IMR-90 (cell line): ENCODE results near the gene PDK1. TPM values are rescaled to one million over a fixed set of nuclear protein-coding genes. Genes with fewer than 3 reads are reported as not detected.
A peak's percentile ranks its signal among the peaks of the same experiment; 100 is the strongest.

Experiments used
- ATAC-seq: fragments of 200-7000 bp; cut with Tn5 transposase; 2 replicates; pipeline ENCODE4 v1.9.1; 2020; ENCODE audit warnings: low read depth, mild to moderate bottlenecking, moderate library complexity
- BruUV-seq: library from RNA; stranded (reverse); fragments of 400-500 nt; replicated peaks from 2 replicates; lab custom pipeline; 2021; lab: Mats Ljungman, UMichigan
- CTCF ChIA-PET: fragments of 300-600 bp; formaldehyde crosslinking; extraction: SDS; loops from one replicate; lab custom pipeline; 2021; ENCODE audit warnings: antibody characterized with exemption; lab: Yijun Ruan, JAX
- POLR2A ChIA-PET: fragments of 300-600 bp; sonication (Branson Sonifier 250); formaldehyde crosslinking; loops from one replicate; lab custom pipeline; 2022; ENCODE audit warnings: antibody characterized with exemption; ENCODE audit not compliant: unreplicated experiment; lab: Charles Lee
- DNase-seq: peaks from one replicate; pipeline ENCODE4 v3.0.0; 2013
- H2AFZ ChIP-seq: replicated peaks from 2 replicates; pipeline ENCODE3; 2013; ENCODE audit warnings: low read length, mild to moderate bottlenecking; ENCODE audit not compliant: poor library complexity
- H2AK5ac ChIP-seq: 2 replicates; pipeline ENCODE4 v1.6.1; 2013; ENCODE audit warnings: low read depth, low read length, inconsistent platforms
- H2AK9ac ChIP-seq: replicated peaks from 2 replicates; pipeline ENCODE3; 2013; ENCODE audit warnings: mild to moderate bottlenecking, low read depth, low read length, moderate library complexity; ENCODE audit not compliant: poor library complexity
- H2BK120ac ChIP-seq: 2 replicates; pipeline ENCODE4 v1.6.1; 2013; ENCODE audit warnings: low read depth, low read length, inconsistent platforms
- H2BK15ac ChIP-seq: 3 replicates; pipeline ENCODE4 v1.6.1; 2013; ENCODE audit warnings: low read depth, low read length, inconsistent platforms
- H2BK20ac ChIP-seq: 2 replicates; pipeline ENCODE4 v1.6.1; 2013; ENCODE audit warnings: low read depth, mild to moderate bottlenecking, inconsistent platforms, low read length, moderate library complexity
- H2BK5ac ChIP-seq: 2 replicates; pipeline ENCODE4 v1.6.1; 2013; ENCODE audit warnings: mild to moderate bottlenecking, low read depth, low read length, inconsistent platforms; ENCODE audit not compliant: poor library complexity, severe bottlenecking
- H3K14ac ChIP-seq: replicated peaks from 2 replicates; pipeline ENCODE4 v1.6.1; 2013; ENCODE audit warnings: low read depth, low read length, inconsistent platforms
- H3K18ac ChIP-seq: 2 replicates; pipeline ENCODE4 v1.6.1; 2013; ENCODE audit warnings: low read depth, low read length, control low read depth
- H3K23ac ChIP-seq: 2 replicates; pipeline ENCODE4 v1.6.1; 2013; ENCODE audit warnings: low read depth, low read length, inconsistent platforms
- H3K27ac ChIP-seq: 2 replicates; pipeline ENCODE4 v1.5.1; 2013; ENCODE audit warnings: mild to moderate bottlenecking, control low read depth, low read length; ENCODE audit not compliant: insufficient read depth
- H3K27me3 ChIP-seq: 2 replicates; pipeline ENCODE4 v1.6.1; 2013; ENCODE audit warnings: low read length; ENCODE audit not compliant: control insufficient read depth, insufficient read depth
- H3K36me3 ChIP-seq: 2 replicates; pipeline ENCODE4 v1.6.1; 2013; ENCODE audit warnings: low read length, mixed read lengths; ENCODE audit not compliant: control insufficient read depth, insufficient read depth
- H3K4ac ChIP-seq: 2 replicates; pipeline ENCODE4 v1.6.1; 2013; ENCODE audit warnings: low read depth, low read length, inconsistent platforms
- H3K4me1 ChIP-seq: 2 replicates; pipeline ENCODE4 v1.6.1; 2013; ENCODE audit warnings: low read length, mixed read lengths; ENCODE audit not compliant: control insufficient read depth, insufficient read depth
- H3K4me2 ChIP-seq: 2 replicates; pipeline ENCODE4 v1.6.1; 2013; ENCODE audit warnings: low read depth, mild to moderate bottlenecking, control low read depth, low read length, moderate library complexity
- H3K4me3 ChIP-seq: 2 replicates; pipeline ENCODE4 v1.5.1; 2013; ENCODE audit warnings: low read depth, mild to moderate bottlenecking, control low read depth, low read length, moderate library complexity; ENCODE audit not compliant: insufficient read depth
- H3K56ac ChIP-seq: 2 replicates; pipeline ENCODE4 v1.6.1; 2013; ENCODE audit warnings: low read length, inconsistent platforms; ENCODE audit not compliant: insufficient read depth; ENCODE audit errors: extremely low read depth
- H3K79me1 ChIP-seq, 2 experiments: 2 replicates each; pipeline ENCODE4 v1.6.1; 2013; ENCODE audit warnings: low read length in 2 of 2, inconsistent platforms in 1 of 2, low read depth in 1 of 2
- H3K9ac ChIP-seq: 2 replicates; pipeline ENCODE4 v1.6.1; 2013; ENCODE audit warnings: low read depth, low read length, control low read depth
- H3K9me1 ChIP-seq: 2 replicates; pipeline ENCODE4 v1.6.1; 2013; ENCODE audit warnings: low read length, inconsistent platforms; ENCODE audit not compliant: insufficient read depth
- H3K9me3 ChIP-seq: 2 replicates; pipeline ENCODE4 v1.6.1; 2013; ENCODE audit warnings: low read length; ENCODE audit not compliant: control insufficient read depth, insufficient read depth
- H4K20me1 ChIP-seq: 2 replicates; pipeline ENCODE4 v1.6.1; 2013; ENCODE audit warnings: low read length, inconsistent platforms; ENCODE audit not compliant: insufficient read depth
- H4K5ac ChIP-seq: 2 replicates; pipeline ENCODE4 v1.6.1; 2013; ENCODE audit warnings: mild to moderate bottlenecking, low read depth, low read length, control low read depth
- H4K8ac ChIP-seq, 2 experiments: 2 replicates each; pipeline ENCODE4 v1.6.1; 2013; ENCODE audit warnings: low read depth in 2 of 2, low read length in 2 of 2, control low read depth in 1 of 2, inconsistent platforms in 1 of 2
- H4K91ac ChIP-seq: 2 replicates; pipeline ENCODE4 v1.6.1; 2013; ENCODE audit warnings: low read depth, low read length, inconsistent platforms; ENCODE audit not compliant: insufficient read depth
- BHLHE40 ChIP-seq: fragments of 150-350 bp; IDR thresholded peaks from 2 replicates; pipeline ENCODE4 v1.6.1; 2016; ENCODE audit warnings: mild to moderate bottlenecking, low read depth, low read length
- CEBPB ChIP-seq: IDR thresholded peaks from 2 replicates; pipeline ENCODE4 v1.6.1; 2012; ENCODE audit warnings: low read depth, low read length, improper control_type of control experiment
- ELK1 ChIP-seq: fragments of 150-350 bp; IDR thresholded peaks from 2 replicates; pipeline ENCODE4 v1.6.1; 2016; ENCODE audit warnings: low read depth, mild to moderate bottlenecking, low read length, moderate library complexity, borderline replicate concordance
- FOS ChIP-seq: fragments of 150-350 bp; IDR thresholded peaks from 2 replicates; pipeline ENCODE4 v1.6.1; 2016; ENCODE audit warnings: low read depth, low read length
- MAFK ChIP-seq: IDR thresholded peaks from 2 replicates; pipeline ENCODE4 v1.6.1; 2012; ENCODE audit warnings: low read depth, low read length, improper control_type of control experiment
- MAZ ChIP-seq: IDR thresholded peaks from 2 replicates; pipeline ENCODE4 v1.6.1; 2012; ENCODE audit warnings: low read depth, mild to moderate bottlenecking, low read length, improper control_type of control experiment, moderate library complexity, borderline replicate concordance
- MXI1 ChIP-seq: IDR thresholded peaks from 2 replicates; pipeline ENCODE4 v1.6.1; 2012; ENCODE audit warnings: low read depth, mild to moderate bottlenecking, low read length, moderate library complexity, borderline replicate concordance
- NFE2L2 ChIP-seq: fragments of 150-350 bp; IDR thresholded peaks from 2 replicates; pipeline ENCODE4 v1.6.1; 2016; ENCODE audit warnings: low read depth, mild to moderate bottlenecking, low read length
- RAD21 ChIP-seq: IDR thresholded peaks from 2 replicates; pipeline ENCODE4 v1.6.1; 2012; ENCODE audit warnings: low read length, improper control_type of control experiment
- RFX5 ChIP-seq: IDR thresholded peaks from 2 replicates; pipeline ENCODE4 v1.8.0; 2012; ENCODE audit warnings: low read depth, mild to moderate bottlenecking, low read length, moderate library complexity
- USF2 ChIP-seq: fragments of 150-350 bp; IDR thresholded peaks from 2 replicates; pipeline ENCODE4 v1.6.1; 2017; ENCODE audit warnings: mild to moderate bottlenecking, antibody characterized with exemption, low read length, low read depth
- WGBS, 2 experiments: methylation state at CpG; one replicate each; pipeline versions ENCODE4 v1.1.5 to v1.1.7; 2013; ENCODE audit warnings: missing lambda C conversion rate in 2 of 2; ENCODE audit not compliant: insufficient read length in 1 of 2; ENCODE audit errors: extremely low coverage in 2 of 2; 5-methylcytosine and 5-hydroxymethylcytosine counted together
- dilution Hi-C: fragments of 300-500 bp; cut with HindIII; formaldehyde crosslinking; loops from one replicate; pipeline ENCODE4 v1.14.3; 2018; ENCODE audit warnings: low sequenced_read_pairs; ENCODE audit not compliant: unreplicated experiment
- in situ Hi-C: fragments of 300-500 bp; cut with MboI; formaldehyde crosslinking; loops from 3 replicates; pipeline ENCODE4 v1.14.3; 2019; ENCODE audit warnings: low sequenced_read_pairs, inconsistent platforms, mixed read lengths
- intact Hi-C: fragments of 100-400 bp; cut with micrococcal nuclease; formaldehyde crosslinking; loops from 2 replicates; pipeline ENCODE4 v1.10.0; 2022
- polyA plus RNA-seq, 3 experiments: library from polyadenylated mRNA; depleted of rRNA; stranded (reverse); fragments of >200 nt; gene quantifications; 2 replicates each; pipeline ENCODE4 v1.2.3, GENCODE V29; 2012; ENCODE audit warnings: low replicate concordance in 1 of 3
- total RNA-seq: library from RNA; depleted of rRNA; stranded (reverse); fragments of >200 nt; gene quantifications from 2 replicates; pipeline ENCODE4 v1.2.3, GENCODE V29; 2012

The PDK1 gene
- total and polyA plus RNA-seq, 2 of the 4 experiments (the other 2 are of a cell fraction): 38.1 to 85.9 TPM

DNA sequence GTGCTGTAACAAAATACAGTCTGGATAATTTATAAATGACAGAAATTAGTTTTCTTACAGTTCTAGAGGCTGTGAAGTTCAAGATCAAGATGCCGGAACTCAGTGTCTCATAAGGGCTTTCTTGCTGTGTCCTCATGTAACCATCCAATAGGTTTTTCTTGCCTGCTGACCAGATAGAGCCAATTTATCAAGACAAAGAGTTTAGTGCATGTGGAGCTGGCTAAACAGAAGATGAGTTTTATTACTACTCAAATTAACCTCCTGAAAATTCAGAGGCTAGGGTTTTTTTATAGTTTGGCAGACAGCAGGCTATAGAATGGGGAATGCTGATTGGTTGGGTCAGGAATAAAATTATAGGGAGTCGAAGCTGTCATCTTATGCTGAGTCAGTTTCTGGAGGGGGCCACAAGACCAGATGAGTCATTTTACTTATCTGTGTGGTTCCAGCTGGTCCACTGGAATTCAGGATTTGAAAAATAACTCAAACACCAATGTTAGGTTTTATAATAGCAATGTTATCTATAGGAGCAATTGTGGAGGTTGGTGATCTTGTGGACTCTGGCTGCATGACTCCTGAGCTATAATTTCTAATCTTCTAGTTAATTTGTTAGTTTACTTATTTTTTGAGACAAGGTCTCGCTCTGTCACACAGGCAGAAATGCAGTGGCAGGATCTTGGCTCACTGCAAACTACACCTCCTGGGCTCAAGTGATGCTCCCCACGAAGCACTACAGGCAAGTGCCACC, 3.2 kb upstream of the PDK1 start:
- intact Hi-C loops (loop anchor here (5.0 kb wide), 1 partner anchor 35 kb away; no protein-coding TSS in a partner anchor), dilution Hi-C loops (no loop called here), in situ Hi-C loops (no loop called here)
- ChIA-PET CTCF (no interaction called here), POLR2A (interaction anchor here (0.7 kb wide), 1 partner anchor 30 kb away, joined by 3 read pairs; no protein-coding TSS in a partner anchor)
- H3K4me2 ChIP-seq: peak overlapping the region; percentile 26; the same call in 1 of the 2 replicates
- H3K4me1 ChIP-seq: peaks cover 10% of the 10 kb centered on the region
- no peak overlapping the region for H2AFZ ChIP-seq
- H2BK20ac ChIP-seq: peak overlapping the region; percentile 59; the same call in 1 of the 2 replicates
- peak overlapping the region; percentile 63; the same call in 2 of the 3 replicates for H2BK15ac ChIP-seq
- H3K23ac ChIP-seq: no peak overlapping the region
- peak overlapping the region; percentile 24; the same call in 1 of the 2 replicates for H4K5ac ChIP-seq
- H2AK9ac ChIP-seq: no peak overlapping the region
- H3K56ac ChIP-seq: no peak overlapping the region
- H3K27ac ChIP-seq: peak overlapping the region; percentile 48; the same call in 1 of the 2 replicates
- no peak overlapping the region for H3K4me3 ChIP-seq
- H3K79me1 ChIP-seq: peaks cover 16 to 36% of the 10 kb centered on the region in 2 experiments
- H3K9me3 ChIP-seq: peaks cover 2% of the 10 kb centered on the region; the same call in 1 of the 2 replicates
- DNase-seq: peak; percentile 96
- H3K9me1 ChIP-seq: peaks cover 4% of the 10 kb centered on the region; the same call in 1 of the 2 replicates
- peak overlapping the region; percentile 75 for H4K91ac ChIP-seq
- BruUV-seq: no TSS peak
- H3K9ac ChIP-seq: no peak overlapping the region
- H2AK5ac ChIP-seq: peak overlapping the region; percentile 54; the same call in 1 of the 2 replicates
- peak overlapping the region; percentile 78 for H2BK5ac ChIP-seq
- peaks cover 5% of the 10 kb centered on the region; the same call in 1 of the 2 replicates for H4K20me1 ChIP-seq
- no peaks in the 10 kb centered on the region for H3K36me3 ChIP-seq
- ATAC-seq: peak; percentile 8; the same call in 1 of the 2 replicates
- H3K14ac ChIP-seq: peak overlapping the region; percentile 72; the same call in 1 of the 2 replicates
- H3K27me3 ChIP-seq: no peaks in the 10 kb centered on the region
- peak overlapping the region; percentile 53 for H2BK120ac ChIP-seq
- no CpG with 5 or more reads among the region's 4 CpGs for WGBS, 2 experiments
- peak overlapping the region; percentile 57; the same call in 1 of the 2 replicates for H3K18ac ChIP-seq
- H3K4ac ChIP-seq: peak overlapping the region; percentile 56; the same call in 1 of the 2 replicates
- peak overlapping the region; percentile 10 to 70; a peak in 2 of 4 replicates for H4K8ac ChIP-seq
- TF ChIP-seq BHLHE40 (no peak; the same call in 1 of the 2 replicates), MAFK (peak; percentile 95), FOS (peak; percentile 88), CEBPB (no peak), NFE2L2 (peak; percentile 88), MXI1 (no peak), RFX5 (no peak), ELK1 (no peak), RAD21 (no peak), MAZ (peak; percentile 38; the same call in 1 of the 2 replicates), USF2 (peak; percentile 24; the same call in 1 of the 2 replicates)
